Caki2 (cell line): ENCODE measurements around the gene WDR91. TPM values are rescaled to one million over a fixed set of nuclear protein-coding genes. Genes with fewer than 3 reads are reported as not detected.
A peak's percentile ranks its signal among the peaks of the same experiment; 100 is the strongest.

Source experiments
- DNase-seq: peaks from one replicate; pipeline ENCODE4 v3.0.0-alpha.2; 2015; ENCODE audit warnings: low read depth
- in situ Hi-C: cut with HindIII; loops from 2 replicates; pipeline ENCODE4 v1.10.0; 2016; ENCODE audit warnings: low sequenced_read_pairs, low pct_unique_long_range_greater_than_20kb, mixed read lengths
- total RNA-seq: library from RNA; depleted of rRNA; stranded (reverse); fragments of >200 nt; shearing (Covaris generic); gene quantifications from 2 replicates; pipeline ENCODE4 v1.2.3, GENCODE V29; 2014; ENCODE audit warnings: low replicate concordance; rRNA removed

The WDR91 gene
- 13.1 and 19.4 TPM in 2 replicates for total RNA-seq

DNA sequence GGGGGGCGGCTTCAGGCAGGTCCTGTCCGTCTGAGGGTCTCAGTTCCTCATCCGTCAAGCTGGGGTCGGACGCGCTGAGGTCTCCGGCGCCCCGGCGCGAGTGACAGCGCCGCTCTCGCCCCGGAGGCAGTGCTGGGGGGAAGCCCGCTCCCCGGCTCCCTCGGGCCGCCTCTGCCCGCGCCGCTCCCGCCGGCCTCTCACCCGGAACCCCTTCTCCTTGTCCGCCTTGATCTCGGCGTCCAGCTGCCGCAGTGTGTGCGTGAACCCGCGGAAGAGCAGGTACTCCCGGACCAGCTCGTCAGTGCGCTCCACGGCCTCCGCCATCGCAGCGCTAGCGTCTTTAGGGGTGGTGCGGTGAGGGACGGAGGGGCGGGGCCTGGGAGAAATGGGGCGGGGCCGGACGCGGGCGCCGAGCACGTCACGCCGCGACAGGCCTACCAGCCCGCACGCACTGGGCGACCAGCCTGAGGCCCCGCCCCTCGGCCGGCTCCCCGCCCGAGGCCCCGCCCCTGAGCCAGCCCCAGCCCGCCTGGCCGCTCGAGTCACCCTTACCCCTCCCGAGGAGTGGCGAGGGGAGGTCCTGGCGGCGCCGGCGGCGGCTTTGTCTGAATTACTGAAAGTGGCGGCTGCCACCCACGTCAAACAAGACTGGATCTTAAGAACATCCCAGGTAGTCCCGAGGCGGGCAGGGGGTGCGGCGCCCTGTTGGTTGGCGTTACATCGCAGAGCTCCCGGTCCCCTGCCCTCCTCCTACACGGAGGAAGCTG, at the start of gene WDR91:
Gene WDR91 (minus strand): TSS at position 348 of the 767 bp plus-strand sequence. CDS start 24 bp downstream, at position 324.
- in situ Hi-C loops: no loop called here
- DNase-seq: peak; percentile 79

DNA sequence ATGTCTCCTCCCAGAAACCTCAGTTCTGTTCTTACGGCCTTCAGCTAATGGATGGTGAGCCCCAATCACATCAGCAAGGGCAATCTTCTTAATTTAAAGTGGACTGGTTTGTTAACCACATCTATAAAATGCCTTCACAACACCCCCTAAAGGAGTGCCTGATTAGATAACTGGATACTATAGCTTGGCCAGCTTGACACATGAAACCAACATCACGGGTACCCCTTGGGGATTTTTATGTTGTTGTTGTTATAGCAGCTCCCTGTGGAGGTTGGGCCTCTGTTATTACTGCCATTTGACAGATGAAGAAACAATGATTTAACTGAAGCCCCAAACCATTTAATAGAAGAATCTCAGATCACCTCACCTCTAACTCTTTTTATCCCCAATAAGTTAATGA, 49.1 kb upstream of the WDR91 start:
- no peak for DNase-seq
- in situ Hi-C loops: no loop called here

DNA sequence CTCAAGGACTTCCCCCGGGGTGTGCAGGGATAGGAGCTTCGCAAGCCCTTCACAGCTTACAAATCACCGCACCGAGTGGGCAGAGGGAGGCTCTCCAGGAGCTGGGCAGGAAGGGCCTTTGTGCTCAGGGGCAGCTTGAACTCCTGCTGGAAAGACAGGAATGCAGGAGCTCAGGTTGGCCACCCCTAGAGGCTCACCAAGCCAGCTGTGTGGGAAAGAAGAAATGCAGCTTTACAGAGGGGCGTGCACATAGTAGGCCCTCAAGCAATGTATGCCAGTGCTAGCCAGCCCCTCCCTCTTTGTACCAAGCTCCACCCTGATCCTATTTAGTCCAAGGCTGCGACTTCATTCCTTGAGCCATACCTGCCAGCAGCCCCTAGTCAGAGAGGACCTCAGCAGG, 48.4 kb upstream of the WDR91 start:
- in situ Hi-C loops: no loop called here

DNA sequence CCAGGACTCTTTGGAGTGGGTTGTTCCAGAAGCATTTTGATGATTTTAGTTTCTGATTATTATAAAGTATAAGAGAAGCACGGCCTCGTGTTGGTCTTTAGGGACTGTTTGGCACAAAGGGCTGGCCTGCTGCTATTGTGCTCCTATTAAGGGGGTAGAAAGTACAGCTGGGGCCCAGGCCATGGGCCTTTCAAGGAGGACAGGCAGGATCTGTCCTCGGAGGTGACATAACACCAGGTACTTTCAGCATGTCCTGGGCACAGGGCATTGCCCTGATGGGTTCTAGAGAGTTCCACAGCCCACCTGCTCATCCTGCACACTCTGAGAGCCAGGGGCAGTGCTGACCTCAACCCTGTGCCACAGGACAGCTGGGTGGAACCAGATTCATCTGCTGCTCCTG, 47.3 kb upstream of the WDR91 start:
- in situ Hi-C loops: no loop called here
- no peak for DNase-seq

More for the DNA sequence above, 48.4 kb upstream of the WDR91 start:
- no peak for DNase-seq

DNA sequence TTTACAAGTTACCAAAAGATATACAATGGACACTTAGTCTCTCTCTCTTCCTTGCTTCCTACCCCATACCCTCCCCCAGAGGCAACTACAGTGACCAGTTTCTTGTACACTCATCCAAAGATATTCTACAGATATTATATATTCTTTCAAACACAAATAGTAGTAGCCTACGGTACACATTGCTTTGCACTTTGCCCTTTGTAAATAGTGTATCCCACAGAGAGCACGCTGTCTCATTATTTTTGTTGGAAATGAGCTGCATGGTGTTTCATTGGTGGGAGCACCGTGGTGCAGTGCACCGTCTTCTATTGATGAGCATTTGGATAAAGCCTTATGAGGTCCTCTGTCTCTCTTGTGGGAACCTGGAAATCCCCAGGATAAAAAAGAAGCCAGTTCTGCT, 46.5 kb upstream of the WDR91 start:
- in situ Hi-C loops: no loop called here
- DNase-seq: no peak

DNA sequence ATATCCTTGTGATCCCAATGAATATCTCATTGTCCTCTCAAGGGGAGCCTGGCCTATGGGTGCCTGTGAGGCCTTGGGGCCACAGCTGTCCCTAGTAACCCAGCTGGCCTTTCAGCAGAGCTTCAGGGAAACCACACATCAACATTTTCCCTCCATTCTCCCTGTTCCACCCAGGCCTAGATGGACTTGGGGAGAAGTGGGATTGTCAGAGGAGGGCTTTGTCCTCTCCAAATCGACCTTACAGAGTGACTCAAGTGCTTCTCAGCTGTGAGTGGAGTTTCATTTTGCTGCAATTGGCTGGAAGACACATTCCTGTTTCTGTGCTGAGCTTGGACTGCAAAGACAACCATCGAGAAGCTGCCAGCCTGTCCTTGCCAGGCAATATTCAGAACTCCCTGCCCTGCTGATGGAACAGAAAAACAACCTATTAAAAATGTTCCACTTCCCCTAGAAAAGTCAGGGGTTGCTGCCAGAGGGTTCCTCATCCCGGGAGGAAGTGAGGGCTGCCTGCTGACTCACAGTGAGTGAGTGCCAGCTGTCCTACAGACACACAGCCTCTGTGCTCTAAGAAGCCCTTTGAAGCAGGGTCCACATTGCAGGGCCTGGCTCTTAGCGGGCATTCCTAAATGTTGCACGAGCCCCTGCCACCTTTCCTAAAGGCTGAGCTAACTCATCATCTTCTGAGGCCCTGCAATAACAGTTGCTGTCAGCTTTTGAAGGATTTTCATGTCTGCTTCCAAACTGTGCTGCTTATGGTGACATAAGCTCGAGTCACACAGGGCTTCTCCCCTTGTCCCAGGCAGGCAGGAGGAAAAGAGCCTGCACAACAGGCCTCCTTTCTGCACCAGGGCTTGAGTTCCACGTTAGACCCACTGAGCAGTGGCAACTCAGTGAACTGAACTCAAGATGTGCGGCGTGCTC, 42.8 kb upstream of the WDR91 start:
- in situ Hi-C loops: no loop called here
- peak; percentile 56 for DNase-seq

DNA sequence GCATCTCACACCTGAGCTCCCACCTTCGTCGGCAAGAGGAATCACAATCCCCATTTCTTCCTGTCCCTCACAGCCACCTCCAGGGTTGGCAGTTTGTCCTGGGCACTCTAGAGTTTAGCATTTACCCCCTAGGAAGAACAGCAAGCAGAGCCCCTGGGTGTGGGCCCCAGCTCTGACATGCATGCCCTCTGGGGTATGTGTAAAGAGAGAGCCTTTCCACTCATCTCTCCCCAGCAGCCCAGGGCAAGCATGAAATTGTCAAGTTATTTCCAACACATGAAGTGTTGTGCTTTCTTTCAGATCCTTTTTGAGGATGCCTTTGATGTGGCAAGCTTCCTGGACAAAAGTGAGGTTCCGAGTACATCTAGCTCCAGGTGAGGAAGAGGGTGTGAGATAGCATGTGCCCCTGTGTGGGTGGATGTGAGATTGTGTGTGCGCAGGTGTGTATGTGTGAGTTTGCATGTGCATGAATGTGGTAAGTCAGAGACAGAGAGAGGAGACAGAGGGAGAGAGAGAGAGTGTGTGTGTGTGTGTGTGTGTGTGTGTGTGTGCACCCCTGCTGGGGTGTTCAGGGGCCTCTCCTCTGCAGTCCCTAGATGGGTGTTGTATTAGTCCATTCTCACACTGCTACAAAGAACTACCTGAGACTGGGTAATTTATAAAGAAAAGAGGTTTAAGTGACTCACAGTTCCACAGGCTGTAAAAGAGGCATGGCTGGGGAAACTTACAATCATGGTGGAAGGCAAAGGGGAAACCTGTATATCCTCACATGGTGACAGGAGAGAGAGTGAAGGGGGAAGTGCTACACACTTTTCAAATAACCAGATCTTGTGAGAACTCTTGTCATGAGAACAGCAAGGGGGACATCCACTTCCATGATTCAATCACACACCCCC, 40.4 kb upstream of the WDR91 start:
- DNase-seq: no peak
- in situ Hi-C loops: no loop called here

DNA sequence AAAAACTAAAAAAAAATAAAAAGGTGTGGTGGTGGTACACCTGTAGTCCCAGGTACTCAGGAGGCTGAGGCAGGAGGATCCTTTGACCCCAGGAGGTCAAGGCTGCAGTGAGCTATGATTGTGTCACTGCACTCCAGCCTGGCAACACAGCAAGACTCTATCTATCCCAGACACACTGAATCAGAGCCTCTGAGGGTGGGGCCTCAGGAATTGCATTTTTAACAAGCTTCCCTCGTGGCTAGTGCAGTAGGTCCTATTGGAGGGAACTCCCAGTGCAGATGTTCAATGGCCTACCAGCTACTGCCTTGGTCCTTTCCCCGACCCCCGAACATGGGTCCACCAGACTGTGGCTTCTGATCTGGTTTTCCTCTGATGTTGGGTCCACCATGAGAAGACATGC, 37.2 kb upstream of the WDR91 start:
- no peak for DNase-seq
- in situ Hi-C loops: no loop called here

DNA sequence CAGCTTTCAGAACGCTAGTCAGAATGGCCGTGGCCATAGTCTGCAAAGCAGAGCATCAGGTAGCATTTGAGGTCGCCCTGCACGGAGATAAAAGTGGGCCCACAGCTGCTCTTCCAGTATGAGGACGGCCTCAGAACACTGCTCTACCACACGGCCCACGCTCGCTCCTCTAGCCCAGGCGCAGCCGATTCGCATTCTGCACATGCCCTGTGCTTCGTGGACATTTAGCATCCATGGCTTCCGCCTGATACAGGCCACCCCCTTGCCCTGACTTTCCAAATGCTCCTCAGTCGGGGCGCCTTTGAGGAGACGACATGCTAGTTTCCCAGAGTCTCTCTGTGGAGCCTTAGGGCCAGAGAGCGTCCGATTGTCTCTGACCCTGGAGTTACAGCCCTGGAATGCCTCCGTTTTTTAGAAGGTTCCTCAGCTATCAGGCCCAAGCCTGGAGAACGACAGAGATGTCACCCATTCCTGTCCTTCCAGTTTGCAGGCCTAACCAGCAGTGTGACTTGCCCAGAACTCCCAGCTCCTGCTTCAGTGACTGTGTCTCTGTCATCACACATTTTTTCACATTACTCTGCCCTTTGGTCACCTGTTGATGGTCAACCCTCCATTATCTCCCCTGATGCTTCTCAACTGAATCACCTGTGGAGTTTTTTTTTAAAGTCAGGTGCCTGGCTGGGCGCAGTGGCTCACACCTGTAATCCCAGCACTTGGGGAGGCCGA, 36.6 kb upstream of the WDR91 start:
- in situ Hi-C loops: no loop called here
- no peak for DNase-seq

DNA sequence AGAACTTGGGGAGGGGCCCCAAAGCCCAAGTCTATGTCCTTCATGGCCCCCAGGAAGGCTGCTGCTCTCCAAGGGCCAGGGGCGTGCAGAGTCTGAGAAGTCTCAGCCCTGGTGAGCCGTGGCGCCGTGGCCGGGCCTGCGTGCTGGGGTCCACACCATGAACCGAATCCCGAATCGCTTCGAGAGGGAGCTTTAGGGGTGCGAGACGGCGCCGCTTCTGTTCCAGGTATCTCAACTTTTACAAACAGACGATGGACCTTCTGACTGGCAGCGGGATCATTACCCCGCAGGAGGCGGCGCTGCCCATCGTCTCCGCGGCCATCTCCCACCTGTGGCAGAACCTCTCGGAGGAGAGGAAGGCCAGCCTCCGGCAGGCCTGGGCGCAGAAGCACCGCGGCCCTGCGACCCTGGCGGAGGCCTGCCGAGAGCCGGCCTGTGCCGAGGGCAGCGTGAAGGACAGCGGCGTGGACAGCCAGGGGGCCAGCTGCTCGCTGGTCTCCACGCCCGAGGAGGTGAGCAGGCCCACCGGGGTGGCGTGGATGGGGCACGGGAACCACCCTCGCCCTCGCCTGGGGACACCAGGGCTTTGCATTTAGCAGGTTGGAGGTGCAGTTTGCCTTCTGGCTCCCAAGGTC, 35.0 kb upstream of the WDR91 start:
- in situ Hi-C loops: no loop called here

DNA sequence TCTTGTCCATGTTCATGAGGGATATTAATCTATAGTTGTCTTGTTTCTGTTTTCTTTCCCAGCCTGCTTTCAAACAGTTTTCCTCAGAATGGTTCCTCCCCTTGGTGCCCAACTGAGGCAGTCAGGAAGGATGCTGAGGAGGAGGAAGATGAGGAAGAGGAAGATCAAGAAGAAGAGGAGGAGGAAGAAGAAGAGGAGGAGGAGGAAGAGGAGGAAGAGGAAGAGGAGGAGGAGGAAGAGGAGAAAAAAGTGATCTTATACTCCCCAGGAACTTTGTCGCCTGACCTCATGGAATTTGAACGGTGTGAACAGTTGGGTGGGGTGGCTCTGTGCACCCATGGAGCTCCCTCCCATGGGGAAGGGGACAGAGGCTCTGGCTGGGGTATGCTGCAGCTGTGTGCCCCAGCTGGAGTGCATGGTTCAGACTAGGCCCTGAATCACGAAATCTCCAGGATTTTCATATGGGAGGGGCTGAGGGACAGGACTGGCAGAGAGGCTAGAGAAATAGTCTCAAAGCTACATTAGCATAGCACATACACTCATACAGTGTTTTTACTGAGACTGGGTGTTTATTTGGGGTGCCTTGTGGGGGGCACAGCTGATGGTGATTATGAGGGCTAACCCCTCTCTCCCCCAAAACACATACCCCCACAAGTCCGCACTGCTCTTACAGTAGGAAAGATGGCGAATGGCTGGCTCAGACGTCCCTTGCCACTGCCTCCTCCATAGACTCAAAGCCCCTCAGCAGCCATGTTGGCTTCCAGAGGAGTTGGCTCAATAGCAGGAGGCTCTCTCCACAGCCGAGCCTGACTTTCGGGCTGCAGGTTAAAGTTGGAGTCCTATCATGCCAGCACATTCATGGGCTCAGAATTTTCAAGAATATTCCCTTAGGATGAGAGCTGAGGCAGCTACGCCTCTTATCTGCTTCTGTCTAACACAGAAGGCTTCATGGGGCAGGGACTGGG, 34.2 kb upstream of the WDR91 start:
- DNase-seq: no peak
- in situ Hi-C loops: no loop called here

More for the DNA sequence above, 35.0 kb upstream of the WDR91 start:
- DNase-seq: no peak

DNA sequence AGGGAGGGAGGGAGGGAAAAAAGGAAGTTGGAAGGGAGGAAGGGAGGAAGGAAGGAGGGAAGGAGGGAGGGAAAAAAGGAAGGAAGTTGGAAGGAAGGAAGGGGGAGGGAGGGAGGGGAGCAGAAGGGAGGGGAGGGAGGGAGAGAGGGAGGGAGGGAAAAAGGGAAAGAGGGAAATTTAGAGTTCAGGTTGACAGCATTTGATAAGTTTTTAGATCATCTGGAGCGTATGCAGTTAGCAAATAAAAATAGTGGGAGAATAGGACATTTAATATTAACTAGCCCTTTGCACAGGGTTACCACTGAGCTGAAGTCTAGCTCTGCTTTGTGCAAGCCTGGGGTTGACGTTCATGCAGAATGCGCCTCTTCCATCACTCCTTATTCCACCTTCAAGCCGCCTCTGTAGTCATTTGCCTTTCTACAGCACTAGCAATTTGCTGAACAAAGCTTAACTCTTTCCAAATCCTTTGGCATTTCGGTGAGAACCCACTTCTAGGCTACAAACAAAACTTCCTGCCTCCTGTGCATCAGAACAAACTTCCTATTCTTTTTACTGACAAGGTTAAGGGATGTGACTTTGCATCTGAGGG, 30.9 kb upstream of the WDR91 start:
- in situ Hi-C loops: no loop called here
- DNase-seq: no peak

DNA sequence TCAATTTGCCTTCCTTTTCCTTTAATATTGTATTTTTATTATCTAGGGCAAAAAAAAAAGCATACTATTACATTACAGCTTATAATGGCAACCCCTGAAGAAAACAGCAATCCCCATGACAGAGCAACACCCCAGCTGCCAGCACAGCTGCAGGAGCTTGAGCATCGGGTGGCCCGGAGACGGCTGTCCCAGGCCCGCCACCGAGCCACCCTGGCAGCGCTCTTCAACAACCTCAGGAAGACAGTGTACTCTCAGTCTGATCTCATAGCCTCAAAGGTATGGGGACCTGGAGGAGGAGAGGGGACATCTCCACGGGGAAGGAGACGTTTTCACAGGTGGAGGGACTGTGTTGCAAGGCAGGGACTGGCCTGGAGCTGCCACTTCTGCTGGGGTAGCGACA, 29.1 kb upstream of the WDR91 start:
- in situ Hi-C loops: no loop called here
- DNase-seq: no peak

DNA sequence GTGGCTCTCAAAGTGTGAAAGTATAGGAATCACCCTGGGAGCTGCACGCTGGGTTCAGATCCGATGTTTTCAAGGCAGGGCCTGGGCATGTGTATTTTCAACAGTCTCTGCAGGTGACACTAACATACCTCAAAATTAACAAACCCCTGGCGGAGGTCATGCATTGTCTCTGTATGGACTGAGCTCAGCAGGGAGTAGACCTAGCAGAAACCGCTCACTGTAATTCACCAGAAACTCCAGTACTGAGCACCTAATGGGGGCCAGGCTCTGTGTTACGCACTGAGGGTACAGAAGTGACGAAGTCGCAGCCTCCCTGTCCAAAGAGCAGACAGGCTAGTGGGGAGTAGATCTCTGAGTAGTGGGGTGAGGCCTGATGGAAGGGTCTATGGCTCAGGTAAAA, 27.9 kb upstream of the WDR91 start:
- in situ Hi-C loops: no loop called here
- no peak for DNase-seq

DNA sequence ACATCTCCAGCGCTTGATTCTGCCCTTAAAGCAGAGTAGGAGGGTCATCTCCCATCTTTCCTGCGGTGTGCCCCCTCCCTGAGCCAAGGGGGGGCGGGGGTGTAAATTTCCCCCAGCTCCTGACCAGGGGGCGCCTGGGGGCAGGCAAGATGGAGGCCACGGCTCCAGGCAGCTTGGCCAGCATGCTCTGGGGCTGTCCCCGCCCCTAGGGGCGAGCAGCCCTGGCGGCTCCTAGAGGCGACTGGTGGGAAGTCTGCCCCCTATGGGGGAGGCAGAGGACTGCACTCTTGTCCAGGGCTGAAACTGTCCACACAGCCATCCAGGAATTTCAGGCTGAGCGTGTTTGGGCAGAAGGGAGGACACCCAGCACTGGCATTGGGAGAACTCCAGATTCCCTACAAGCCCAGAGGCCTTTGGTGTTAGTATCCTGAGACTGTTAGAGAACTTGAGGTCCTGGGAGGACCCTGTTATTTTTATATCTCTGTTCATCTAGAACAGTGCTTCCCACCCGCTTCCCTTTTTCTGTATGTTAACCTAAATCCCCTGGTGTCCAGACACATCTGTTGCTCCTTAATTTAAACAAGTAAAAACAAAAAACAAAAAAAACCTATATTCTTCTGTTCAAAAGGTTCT, 26.9 kb upstream of the WDR91 start:
- in situ Hi-C loops: no loop called here
- no peak for DNase-seq

DNA sequence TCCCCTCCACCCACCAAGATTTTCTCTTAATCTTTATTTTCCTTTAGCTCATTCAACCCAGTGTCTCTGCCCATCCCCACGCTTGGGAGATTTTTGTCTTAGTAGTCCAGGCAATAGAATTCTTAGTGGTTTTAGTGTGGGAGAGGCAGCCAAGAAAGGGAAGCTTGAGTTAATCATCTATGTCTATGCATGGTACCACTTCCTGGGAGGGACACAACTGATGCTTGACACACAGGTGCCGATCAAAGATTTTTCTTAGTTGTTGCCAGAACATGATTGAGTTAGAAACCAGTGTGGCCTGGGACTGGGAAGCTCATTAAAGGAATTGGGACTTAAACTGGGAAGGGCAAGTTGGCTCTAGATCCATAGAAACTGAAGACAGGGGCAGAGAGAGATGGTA, 25.4 kb upstream of the WDR91 start:
- in situ Hi-C loops: no loop called here
- peak; percentile 32 for DNase-seq
